ENCODE measurements around the gene FAM124A.

DNA sequence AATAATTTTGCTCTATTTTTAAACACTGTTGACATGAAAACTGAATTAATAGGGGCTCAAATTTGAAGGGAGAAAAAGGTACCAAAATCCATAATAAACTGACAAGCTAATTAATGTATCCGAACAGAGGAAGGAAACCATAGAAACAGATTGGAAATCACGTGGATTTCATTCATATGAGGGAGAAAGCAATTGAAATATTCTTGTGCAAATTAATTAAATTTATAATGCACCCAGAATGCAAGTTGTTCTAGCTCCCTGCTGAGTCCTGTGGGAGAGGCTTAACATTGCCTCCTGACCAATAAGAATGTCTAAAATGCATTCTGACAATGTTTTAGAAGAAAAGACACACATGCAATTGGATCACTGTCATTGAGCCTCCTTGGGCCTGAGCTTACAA is 99.6 kb downstream of the FAM124A start:
- TF ChIP-seq EZH2 (IDR thresholded peaks at IDR 0.05; ENCODE audit: borderline replicate concordance, low read depth, low read length, severe bottlenecking) = no peak
- TF ChIP-seq, protein P1, sequence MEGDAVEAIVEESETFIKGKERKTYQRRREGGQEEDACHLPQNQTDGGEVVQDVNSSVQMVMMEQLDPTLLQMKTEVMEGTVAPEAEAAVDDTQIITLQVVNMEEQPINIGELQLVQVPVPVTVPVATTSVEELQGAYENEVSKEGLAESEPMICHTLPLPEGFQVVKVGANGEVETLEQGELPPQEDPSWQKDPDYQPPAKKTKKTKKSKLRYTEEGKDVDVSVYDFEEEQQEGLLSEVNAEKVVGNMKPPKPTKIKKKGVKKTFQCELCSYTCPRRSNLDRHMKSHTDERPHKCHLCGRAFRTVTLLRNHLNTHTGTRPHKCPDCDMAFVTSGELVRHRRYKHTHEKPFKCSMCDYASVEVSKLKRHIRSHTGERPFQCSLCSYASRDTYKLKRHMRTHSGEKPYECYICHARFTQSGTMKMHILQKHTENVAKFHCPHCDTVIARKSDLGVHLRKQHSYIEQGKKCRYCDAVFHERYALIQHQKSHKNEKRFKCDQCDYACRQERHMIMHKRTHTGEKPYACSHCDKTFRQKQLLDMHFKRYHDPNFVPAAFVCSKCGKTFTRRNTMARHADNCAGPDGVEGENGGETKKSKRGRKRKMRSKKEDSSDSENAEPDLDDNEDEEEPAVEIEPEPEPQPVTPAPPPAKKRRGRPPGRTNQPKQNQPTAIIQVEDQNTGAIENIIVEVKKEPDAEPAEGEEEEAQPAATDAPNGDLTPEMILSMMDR (IDR thresholded peaks at IDR 0.05; ENCODE audit: borderline replicate concordance, extremely low read depth, low read length, poor library complexity, severe bottlenecking) = no peak
